ENCODE data around the gene PLCL1. TPM values are rescaled to one million over a fixed set of nuclear protein-coding genes. Genes with fewer than 3 reads are reported as not detected.

PLCL1 gene
- total RNA-seq, 1 donor from 2014 or later, result 4.4 TPM

DNA sequence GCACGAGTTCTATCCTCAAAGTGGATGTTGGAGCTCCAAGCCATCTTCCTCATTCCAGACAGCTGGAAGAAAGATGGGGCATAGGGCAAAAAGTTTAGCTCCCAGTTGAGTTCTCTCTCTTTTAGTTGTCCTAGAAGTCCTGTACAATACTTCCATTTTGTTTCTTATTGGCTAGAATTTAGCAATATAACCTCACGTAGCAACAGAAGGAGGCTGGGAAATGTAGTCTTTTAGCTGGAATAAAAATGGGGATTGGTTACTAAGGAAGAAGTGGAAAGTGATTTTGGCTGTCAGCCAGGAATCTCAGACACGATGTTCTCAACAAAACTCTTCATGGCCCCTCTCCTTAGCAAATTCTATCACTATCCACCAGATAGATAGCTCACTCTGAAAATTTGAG is 79.9 kb downstream of the PLCL1 start:
- no peak for DNase-seq (ENCODE audit: low read depth, low spot score)

- no peak for DNase-seq (ENCODE audit: low read depth, low spot score)
Measured at GRCh38 chr2:197885126-197885525, 80.7 kb downstream of the PLCL1 start.

DNA sequence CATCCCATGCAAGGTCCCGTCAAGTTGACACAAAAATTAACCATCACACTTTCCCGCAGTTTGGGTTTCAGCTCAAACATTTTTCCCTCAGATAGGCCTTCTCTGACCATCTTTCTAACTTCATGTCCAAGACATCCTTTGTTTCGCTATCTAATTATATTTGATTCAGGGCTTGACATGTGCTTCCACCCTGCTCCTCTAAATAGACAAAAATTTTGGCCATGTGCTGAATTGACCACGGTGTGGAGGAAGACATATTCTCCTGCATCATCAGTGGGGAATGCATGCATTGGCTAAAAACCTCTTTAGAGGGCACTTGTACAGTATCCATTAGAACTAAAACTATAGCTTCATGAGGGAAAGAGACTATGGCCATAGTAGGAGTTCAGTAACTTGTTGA is 81.2 kb downstream of the PLCL1 start:
- no peak for DNase-seq (ENCODE audit: low read depth, low spot score)

GRCh38 chr2:197888321-197888720 is 83.9 kb downstream of the PLCL1 start:
- DNase-seq (ENCODE audit: low read depth, low spot score), result no peak

GRCh38 chr2:197889041-197889440 is 84.6 kb downstream of the PLCL1 start:
- peak; percentile 32 for DNase-seq (ENCODE audit: low read depth, low spot score)

GRCh38 chr2:197890168-197890567 is 85.8 kb downstream of the PLCL1 start:
- peak; percentile 26 for DNase-seq (ENCODE audit: low read depth, low spot score)

DNA sequence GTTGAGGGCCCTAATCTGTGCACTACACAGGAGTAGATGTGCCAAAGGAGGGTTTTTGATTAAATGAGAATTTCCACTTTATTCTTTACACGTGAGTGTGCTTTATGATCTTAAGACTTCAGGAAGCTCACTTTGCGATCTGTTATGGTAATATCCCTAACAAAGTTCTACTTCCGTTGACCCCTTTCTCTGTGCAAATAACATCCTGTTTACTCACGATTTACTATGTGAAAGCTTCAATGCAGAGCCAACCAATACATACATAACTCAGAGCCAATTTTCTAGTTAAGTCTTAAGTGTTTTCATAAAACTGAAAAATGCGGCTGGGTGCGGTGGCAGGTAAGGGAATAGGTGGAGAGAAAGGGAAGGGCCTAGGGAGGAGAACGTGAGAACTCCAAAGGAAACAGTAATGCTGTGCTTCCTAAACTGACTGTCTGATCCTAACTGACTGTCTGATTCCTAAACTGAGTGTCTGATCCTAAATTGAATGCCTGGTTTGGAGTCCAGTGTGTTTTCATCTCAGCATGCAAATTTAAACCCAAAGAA is 87.6 kb downstream of the PLCL1 start:
- DNase-seq (ENCODE audit: low read depth, low spot score), result no peak

- no peak for DNase-seq (ENCODE audit: low read depth, low spot score)
Measured at GRCh38 chr2:197893403-197894177, 89.2 kb downstream of the PLCL1 start.

DNA sequence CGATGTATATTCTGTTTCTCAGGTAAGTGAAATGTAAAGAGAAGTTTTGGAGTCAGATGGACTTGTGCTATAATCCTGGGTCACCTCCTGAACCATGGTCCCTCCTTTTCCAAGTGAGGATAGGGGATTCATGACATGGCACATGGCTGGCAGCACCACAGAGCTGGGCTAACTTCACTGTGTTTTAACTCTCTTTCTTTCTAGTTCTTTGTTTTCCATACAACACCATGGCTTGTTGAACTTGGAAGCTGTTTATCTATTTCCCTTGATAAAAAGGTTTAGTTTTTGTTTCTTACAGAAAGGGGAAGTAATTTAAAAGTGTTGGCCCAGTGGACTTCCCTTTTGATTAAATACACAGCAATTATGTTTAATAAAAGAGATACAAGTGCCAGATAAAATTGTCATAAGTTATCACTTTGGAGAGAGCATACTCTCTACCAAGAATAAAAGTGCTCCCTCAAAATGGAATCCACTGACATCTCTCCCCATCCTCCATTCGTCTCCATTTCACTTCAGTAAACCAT is 90.4 kb downstream of the PLCL1 start:
- no peak for DNase-seq (ENCODE audit: low read depth, low spot score)

- no peak for DNase-seq (ENCODE audit: low read depth, low spot score)
Measured at GRCh38 chr2:197897960-197898678, 93.7 kb downstream of the PLCL1 start.

GRCh38 chr2:197904446-197904845 is 100.1 kb downstream of the PLCL1 start:
- no peak for DNase-seq (ENCODE audit: low read depth, low spot score)

DNA sequence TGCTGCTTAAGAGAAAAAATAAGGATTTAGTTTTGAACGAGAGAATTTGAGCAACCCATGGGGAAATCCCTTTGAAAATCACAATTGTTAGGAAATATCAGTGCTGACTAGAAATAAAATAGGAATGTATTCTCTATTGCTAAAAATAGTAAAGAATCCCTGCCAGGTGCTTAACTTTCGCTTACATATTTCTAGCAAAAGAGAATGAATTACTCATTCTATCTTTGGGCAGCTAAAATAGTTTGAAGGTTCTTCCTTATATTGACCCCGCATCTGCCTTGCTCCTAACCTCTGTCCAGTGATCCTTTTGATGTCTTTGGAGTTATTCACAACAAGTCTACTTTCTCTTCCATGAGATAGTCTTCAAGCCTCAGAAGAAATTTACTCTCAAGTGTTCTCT is 103.8 kb downstream of the PLCL1 start:
- no peak for DNase-seq (ENCODE audit: low read depth, low spot score)

DNA sequence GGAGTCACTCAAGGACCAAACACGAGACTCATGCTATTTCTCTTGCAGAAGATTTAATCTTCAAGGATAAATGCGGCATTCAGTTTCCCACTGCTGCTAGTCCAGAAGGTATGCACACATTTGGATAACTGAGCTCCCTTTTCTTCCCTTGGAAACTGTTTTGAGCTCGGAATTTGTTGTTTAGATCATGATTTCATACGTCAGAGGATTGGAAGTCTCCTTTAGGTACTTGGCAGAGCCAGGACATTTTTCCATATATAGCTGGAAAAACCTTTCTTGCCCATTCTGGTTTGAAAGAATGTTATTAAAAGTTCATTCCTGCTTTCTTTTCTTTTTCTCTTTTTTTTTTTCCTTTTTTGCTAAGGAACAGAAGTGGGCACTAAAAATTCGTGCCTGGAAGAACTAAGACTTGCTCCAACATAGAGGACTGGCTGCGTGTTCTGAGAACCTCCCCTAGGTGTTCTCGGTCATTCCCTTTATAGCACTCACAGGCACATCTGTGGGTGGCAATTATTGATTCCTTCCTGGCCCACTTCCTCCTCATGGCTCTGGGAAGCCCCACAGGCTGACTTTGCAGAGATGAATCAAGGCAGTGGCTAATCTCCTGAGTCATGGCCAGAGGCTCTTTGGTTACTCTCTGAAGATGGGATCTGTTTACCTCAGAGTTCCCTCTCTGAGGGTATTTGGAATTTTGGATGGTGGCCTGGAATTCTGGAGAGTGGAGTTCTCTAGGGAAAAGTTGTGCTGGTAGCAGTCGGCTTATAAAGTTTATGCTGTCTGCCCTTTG is 104.8 kb downstream of the PLCL1 start:
- DNase-seq (ENCODE audit: low read depth, low spot score), result no peak

DNA sequence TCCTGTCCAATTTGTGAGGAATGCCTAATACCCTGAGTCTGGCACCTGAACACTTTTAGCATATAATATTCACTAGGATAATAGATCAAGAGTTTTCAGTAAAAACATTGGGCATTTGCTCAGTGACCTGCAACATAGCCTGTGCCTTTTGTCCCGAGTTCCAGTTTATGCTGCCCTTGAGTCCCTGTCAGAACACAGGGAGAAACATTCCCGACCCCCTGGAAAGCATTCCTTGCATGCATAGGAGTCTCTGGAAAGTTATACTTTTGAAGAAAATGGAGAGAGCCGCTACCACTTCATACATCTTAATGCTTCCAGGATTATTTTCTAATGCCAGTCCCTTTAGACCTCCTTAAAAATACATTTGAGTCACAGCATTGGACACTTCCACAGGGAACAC is 107.3 kb downstream of the PLCL1 start:
- no peak for DNase-seq (ENCODE audit: low read depth, low spot score)

DNA sequence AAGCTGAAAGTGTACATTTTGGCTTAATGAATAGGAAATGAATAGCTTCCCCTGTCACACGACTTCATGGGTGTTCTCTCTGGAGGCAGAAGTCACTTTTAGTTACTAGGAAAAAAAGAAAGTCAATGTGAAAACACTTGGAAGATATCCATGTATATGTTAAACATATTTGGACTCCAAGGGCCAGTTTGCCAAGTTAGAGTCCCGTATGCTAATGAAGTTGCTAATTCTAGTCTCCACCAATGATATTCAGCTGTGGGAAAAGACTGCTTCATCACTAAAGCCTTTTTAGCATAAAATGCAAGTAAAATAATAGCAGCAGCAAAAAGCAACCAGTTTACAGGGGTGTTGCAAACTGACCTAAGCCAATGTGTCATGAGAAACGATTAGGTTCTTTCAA is 108.7 kb downstream of the PLCL1 start:
- no peak for DNase-seq (ENCODE audit: low read depth, low spot score)

DNA sequence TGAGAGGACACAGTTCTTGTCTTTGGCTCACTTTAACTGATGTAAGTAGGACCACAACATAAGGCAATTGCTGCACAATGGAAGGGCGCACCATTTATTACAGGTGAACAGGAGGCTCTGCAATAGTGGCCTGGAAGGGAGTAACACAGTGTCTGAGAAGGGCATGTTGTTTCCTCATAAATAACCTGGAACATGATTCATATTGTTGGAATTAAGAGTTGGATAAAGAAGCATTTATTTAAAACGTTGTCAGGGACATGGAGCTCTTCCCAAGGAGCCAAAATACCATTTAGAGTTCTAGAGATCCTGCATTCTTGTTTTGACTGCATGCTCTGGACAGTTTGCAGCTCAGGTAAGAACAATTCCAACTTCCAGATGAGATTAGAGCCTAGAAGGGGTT is 110.4 kb downstream of the PLCL1 start:
- DNase-seq (ENCODE audit: low read depth, low spot score), result no peak

GRCh38 chr2:197915548-197916265 is 111.3 kb downstream of the PLCL1 start:
- DNase-seq (ENCODE audit: low read depth, low spot score), result no peak

- DNase-seq (ENCODE audit: low read depth, low spot score), result no peak
Measured at GRCh38 chr2:197919487-197919886, 115.1 kb downstream of the PLCL1 start.

- no peak for DNase-seq (ENCODE audit: low read depth, low spot score)
Measured at GRCh38 chr2:197920088-197920487, 115.7 kb downstream of the PLCL1 start.

GRCh38 chr2:197920592-197921201 is 116.3 kb downstream of the PLCL1 start:
- DNase-seq (ENCODE audit: low read depth, low spot score), result no peak

DNA sequence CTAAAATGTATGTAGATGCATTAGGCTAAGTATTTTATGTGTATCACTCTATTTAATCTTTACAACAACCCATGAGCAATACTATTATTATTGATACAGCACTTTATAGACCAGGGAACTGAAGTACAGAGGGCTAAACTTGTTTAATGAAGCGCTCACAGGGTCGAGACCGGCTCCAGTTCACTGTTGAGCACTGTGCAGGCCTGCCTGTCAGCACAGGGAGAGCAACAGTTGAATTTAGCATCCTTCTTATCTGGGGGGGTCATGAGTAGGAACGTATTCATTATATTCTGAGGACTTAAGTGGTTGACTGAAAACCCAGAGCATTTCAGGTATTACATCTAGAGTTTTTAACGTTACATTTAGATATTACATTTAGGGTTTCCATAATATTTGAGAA is 120.1 kb downstream of the PLCL1 start:
- no peak for DNase-seq (ENCODE audit: low read depth, low spot score)
